HEK293 (cell line): ENCODE data around the gene ST3GAL2.

ENCODE experiments used
- CTCF ChIA-PET: fragments of 350-600 bp; formaldehyde crosslinking; extraction: SDS; loops from one replicate; lab custom pipeline; 2021; ENCODE audit warnings: antibody characterized with exemption; lab: Yijun Ruan, JAX
- POLR2A ChIA-PET: fragments of 300-600 bp; formaldehyde crosslinking; extraction: SDS; loops from one replicate; lab custom pipeline; 2020; ENCODE audit warnings: antibody characterized with exemption, inconsistent platforms; lab: Yijun Ruan, JAX
- H3K27ac ChIP-seq: fragments of 200-500 bp; sonication (Bioruptor generic); 2 replicates; pipeline ENCODE4 v1.5.1; 2014; ENCODE audit warnings: low read depth, low read length, control low read depth, inconsistent platforms; ENCODE audit errors: extremely low read depth
- H3K36me3 ChIP-seq, 2 experiments: fragments of 200-500 bp in 1 of 2; sonication (Bioruptor generic) in 1 of 2; 1 replicate in 1 of 2; 2 replicates in 1 of 2; pipeline ENCODE4 v1.5.1; 2014 to 2017; ENCODE audit warnings: inconsistent platforms in 2 of 2, low read length in 2 of 2; ENCODE audit not compliant: control insufficient read depth in 2 of 2, insufficient read depth in 1 of 2
- H3K4me1 ChIP-seq: fragments of 200-500 bp; sonication (Bioruptor generic); 2 replicates; pipeline ENCODE4 v1.5.1; 2014; ENCODE audit warnings: mild to moderate bottlenecking, low read length, inconsistent platforms; ENCODE audit not compliant: control insufficient read depth, insufficient read depth
- H3K4me3 ChIP-seq: 2 replicates; pipeline ENCODE4 v1.5.1; 2011; ENCODE audit warnings: low read depth, mild to moderate bottlenecking, control low read depth, low read length, moderate library complexity
- H3K9me3 ChIP-seq: fragments of 200-500 bp; sonication (Bioruptor generic); 2 replicates; pipeline ENCODE4 v1.5.1; 2014; ENCODE audit warnings: low read depth, low read length, inconsistent platforms; ENCODE audit not compliant: control insufficient read depth, insufficient read depth
- FEZF1 ChIP-seq: fragments of 450-650 bp; formaldehyde crosslinking; IDR thresholded peaks from 2 replicates; pipeline ENCODE4 v1.5.1; 2016; ENCODE audit warnings: missing biosample characterization, missing genetic modification characterization
- KLF16 ChIP-seq: fragments of 450-650 bp; formaldehyde crosslinking; IDR thresholded peaks from 2 replicates; pipeline ENCODE4 v1.5.1; 2017; ENCODE audit warnings: missing biosample characterization, missing genetic modification characterization
- MZF1 ChIP-seq: fragments of 450-650 bp; formaldehyde crosslinking; IDR thresholded peaks from 2 replicates; pipeline ENCODE4 v1.5.1; 2017; ENCODE audit warnings: missing biosample characterization, missing genetic modification characterization, borderline replicate concordance
- RBAK ChIP-seq: fragments of 450-650 bp; formaldehyde crosslinking; IDR thresholded peaks from 2 replicates; pipeline ENCODE4 v1.5.1; 2016; ENCODE audit warnings: missing biosample characterization, missing genetic modification characterization
- REST ChIP-seq: fragments of 450-650 bp; formaldehyde crosslinking; IDR thresholded peaks from 2 replicates; pipeline ENCODE4 v1.5.1; 2016; ENCODE audit warnings: missing biosample characterization, missing genetic modification characterization
- SP3 ChIP-seq: fragments of 450-650 bp; formaldehyde crosslinking; IDR thresholded peaks from 2 replicates; pipeline ENCODE4 v1.5.1; 2016; ENCODE audit warnings: missing biosample characterization, missing genetic modification characterization
- TRIM28 ChIP-seq: IDR thresholded peaks from 2 replicates; pipeline ENCODE4 v1.6.1; 2011; ENCODE audit warnings: low read length, control low read depth, borderline replicate concordance
- ZNF140 ChIP-seq: fragments of 450-650 bp; formaldehyde crosslinking; IDR thresholded peaks from 2 replicates; pipeline ENCODE4 v1.5.1; 2016; ENCODE audit warnings: missing biosample characterization, missing genetic modification characterization
- ZNF292 ChIP-seq: fragments of 450-650 bp; formaldehyde crosslinking; IDR thresholded peaks from 2 replicates; pipeline ENCODE4 v1.5.1; 2016; ENCODE audit warnings: low read depth, missing biosample characterization, missing genetic modification characterization, borderline replicate concordance
- ZNF391 ChIP-seq: fragments of 450-650 bp; formaldehyde crosslinking; IDR thresholded peaks from 2 replicates; pipeline ENCODE4 v1.5.1; 2016; ENCODE audit warnings: low read depth, missing biosample characterization, missing genetic modification characterization, borderline replicate concordance
- ZNF426 ChIP-seq: fragments of 450-650 bp; formaldehyde crosslinking; IDR thresholded peaks from 2 replicates; pipeline ENCODE4 v1.5.1; 2017; ENCODE audit warnings: missing biosample characterization, missing genetic modification characterization, mild to moderate bottlenecking, inconsistent platforms, moderate library complexity
- ZNF501 ChIP-seq: fragments of 450-650 bp; formaldehyde crosslinking; IDR thresholded peaks from 2 replicates; pipeline ENCODE4 v1.5.1; 2016; ENCODE audit warnings: missing biosample characterization, missing genetic modification characterization
- ZNF510 ChIP-seq: fragments of 450-650 bp; formaldehyde crosslinking; IDR thresholded peaks from 2 replicates; pipeline ENCODE4 v1.5.1; 2018; ENCODE audit warnings: mild to moderate bottlenecking, missing genetic modification characterization, missing biosample characterization; ENCODE audit not compliant: insufficient replicate concordance
- ZNF513 ChIP-seq: fragments of 450-650 bp; IDR thresholded peaks from 2 replicates; pipeline ENCODE4 v1.5.1; 2018; ENCODE audit warnings: missing biosample characterization, missing genetic modification characterization
- ZNF555 ChIP-seq: fragments of 450-650 bp; formaldehyde crosslinking; conservative IDR thresholded peaks from 2 replicates; pipeline ENCODE4 v1.5.1; 2017; ENCODE audit warnings: missing biosample characterization, mild to moderate bottlenecking, missing genetic modification characterization, inconsistent platforms
- ZNF560 ChIP-seq: fragments of 450-650 bp; formaldehyde crosslinking; IDR thresholded peaks from 2 replicates; pipeline ENCODE4 v1.5.1; 2017; ENCODE audit warnings: missing biosample characterization, missing genetic modification characterization, borderline replicate concordance
- ZNF645 ChIP-seq: fragments of 450-650 bp; formaldehyde crosslinking; IDR thresholded peaks from 2 replicates; pipeline ENCODE4; 2016; ENCODE audit warnings: missing biosample characterization, missing genetic modification characterization
- ZNF664 ChIP-seq: fragments of 450-650 bp; formaldehyde crosslinking; IDR thresholded peaks from 2 replicates; pipeline ENCODE4 v1.5.1; 2016; ENCODE audit warnings: missing biosample characterization, missing genetic modification characterization
- ZNF701 ChIP-seq: fragments of 450-650 bp; formaldehyde crosslinking; IDR thresholded peaks from 2 replicates; pipeline ENCODE4 v1.5.1; 2016; ENCODE audit warnings: missing biosample characterization, missing genetic modification characterization
- ZNF791 ChIP-seq: fragments of 450-650 bp; formaldehyde crosslinking; IDR thresholded peaks from 2 replicates; pipeline ENCODE4 v1.5.1; 2016; ENCODE audit warnings: missing biosample characterization, missing genetic modification characterization
- ZXDB ChIP-seq: fragments of 450-650 bp; formaldehyde crosslinking; IDR thresholded peaks from 2 replicates; pipeline ENCODE4 v1.5.1; 2016; ENCODE audit warnings: missing biosample characterization, missing genetic modification characterization
- TF ChIP-seq, protein P1 (sequence below): sonication (generic); formaldehyde crosslinking; IDR thresholded peaks from 2 replicates; pipeline ENCODE4 v1.8.1; 2022; ENCODE audit warnings: mild to moderate bottlenecking, moderate library complexity, missing genetic modification reagents
- TF ChIP-seq, protein P2 (sequence below): fragments of 450-650 bp; formaldehyde crosslinking; IDR thresholded peaks from 2 replicates; pipeline ENCODE4 v1.5.0; 2017; ENCODE audit warnings: missing biosample characterization, missing genetic modification characterization, borderline replicate concordance

Gene ST3GAL2

DNA sequence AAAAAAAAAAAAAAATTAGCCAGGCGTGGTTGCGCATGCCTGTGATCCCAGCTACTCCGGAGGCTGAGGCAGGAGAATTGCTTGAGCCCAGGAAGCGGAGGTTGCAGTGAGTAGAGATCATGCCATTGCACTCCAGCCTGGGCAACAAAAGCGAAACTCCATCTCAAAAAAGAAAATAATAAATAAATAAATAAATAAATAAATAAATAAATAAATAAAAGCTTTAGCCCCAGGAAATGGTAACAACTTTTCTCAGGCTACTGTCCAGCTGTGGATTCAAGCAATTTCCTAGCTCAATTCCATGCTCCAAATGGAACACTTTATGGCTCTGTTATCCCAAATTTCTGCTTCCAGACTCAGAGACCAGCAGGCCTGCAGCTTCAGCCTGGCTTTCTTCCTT, 25.3 kb downstream of the ST3GAL2 start (continued):
- TF ChIP-seq REST (tag by site-specific recombination) (peak; percentile 74; the same call in 1 of the 2 replicates), ZNF140 (tag by site-specific recombination) (peak; percentile 71; the same call in 1 of the 2 replicates), ZNF791 (tag by site-specific recombination) (peak; percentile 47; the same call in 1 of the 2 replicates), ZXDB (tag by site-specific recombination) (peak; percentile 78), FEZF1 (tag by site-specific recombination) (peak; percentile 16; the same call in 1 of the 2 replicates), RBAK (0 out of 2 replicates have a peak, but pooled peaks have one; percentile 32), SP3 (tag by site-specific recombination) (peak; percentile 26; the same call in 1 of the 2 replicates), ZNF555 (tag by site-specific recombination) (peak; percentile 93), ZNF426 (tag by site-specific recombination) (peak; percentile 90), MZF1 (tag by site-specific recombination) (peak; percentile 21; the same call in 1 of the 2 replicates), ZNF664 (tag by site-specific recombination) (peak; percentile 86), ZNF560 (tag by site-specific recombination) (peak; percentile 94; the same call in 1 of the 2 replicates), ZNF510 (tag by site-specific recombination) (peak; percentile 72), ZNF292 (tag by site-specific recombination) (peak; percentile 29; the same call in 1 of the 2 replicates)

DNA sequence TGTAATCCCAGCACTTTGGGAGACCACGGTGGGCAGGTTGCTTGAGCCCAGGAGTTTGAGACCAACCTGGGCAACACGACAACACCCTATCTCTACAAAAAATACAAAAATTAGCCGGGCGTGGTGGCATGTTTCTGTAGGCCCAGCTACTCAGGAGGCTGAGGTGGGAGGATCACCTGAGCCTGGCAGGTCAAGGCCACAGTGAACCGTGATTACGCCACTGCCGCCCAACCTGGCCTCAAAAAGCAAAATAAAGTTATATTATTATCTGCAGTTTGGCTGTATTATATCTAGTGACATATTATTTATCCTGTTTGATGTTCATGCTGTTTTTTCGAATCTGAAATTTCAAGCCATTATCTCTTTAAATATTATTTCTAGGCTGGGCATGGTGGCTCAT, 26.5 kb downstream of the ST3GAL2 start:
- TF ChIP-seq, protein P1, sequence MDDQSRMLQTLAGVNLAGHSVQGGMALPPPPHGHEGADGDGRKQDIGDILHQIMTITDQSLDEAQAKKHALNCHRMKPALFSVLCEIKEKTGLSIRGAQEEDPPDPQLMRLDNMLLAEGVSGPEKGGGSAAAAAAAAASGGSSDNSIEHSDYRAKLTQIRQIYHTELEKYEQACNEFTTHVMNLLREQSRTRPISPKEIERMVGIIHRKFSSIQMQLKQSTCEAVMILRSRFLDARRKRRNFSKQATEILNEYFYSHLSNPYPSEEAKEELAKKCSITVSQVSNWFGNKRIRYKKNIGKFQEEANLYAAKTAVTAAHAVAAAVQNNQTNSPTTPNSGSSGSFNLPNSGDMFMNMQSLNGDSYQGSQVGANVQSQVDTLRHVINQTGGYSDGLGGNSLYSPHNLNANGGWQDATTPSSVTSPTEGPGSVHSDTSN (CRISPR knock-in tag), result no peak
- no peak for TF ChIP-seq ZNF645 (tag by site-specific recombination)
- no peak for TF ChIP-seq ZNF513 (tag by site-specific recombination)
- TF ChIP-seq ZNF501 (tag by site-specific recombination), result no peak
- TF ChIP-seq, protein P2, sequence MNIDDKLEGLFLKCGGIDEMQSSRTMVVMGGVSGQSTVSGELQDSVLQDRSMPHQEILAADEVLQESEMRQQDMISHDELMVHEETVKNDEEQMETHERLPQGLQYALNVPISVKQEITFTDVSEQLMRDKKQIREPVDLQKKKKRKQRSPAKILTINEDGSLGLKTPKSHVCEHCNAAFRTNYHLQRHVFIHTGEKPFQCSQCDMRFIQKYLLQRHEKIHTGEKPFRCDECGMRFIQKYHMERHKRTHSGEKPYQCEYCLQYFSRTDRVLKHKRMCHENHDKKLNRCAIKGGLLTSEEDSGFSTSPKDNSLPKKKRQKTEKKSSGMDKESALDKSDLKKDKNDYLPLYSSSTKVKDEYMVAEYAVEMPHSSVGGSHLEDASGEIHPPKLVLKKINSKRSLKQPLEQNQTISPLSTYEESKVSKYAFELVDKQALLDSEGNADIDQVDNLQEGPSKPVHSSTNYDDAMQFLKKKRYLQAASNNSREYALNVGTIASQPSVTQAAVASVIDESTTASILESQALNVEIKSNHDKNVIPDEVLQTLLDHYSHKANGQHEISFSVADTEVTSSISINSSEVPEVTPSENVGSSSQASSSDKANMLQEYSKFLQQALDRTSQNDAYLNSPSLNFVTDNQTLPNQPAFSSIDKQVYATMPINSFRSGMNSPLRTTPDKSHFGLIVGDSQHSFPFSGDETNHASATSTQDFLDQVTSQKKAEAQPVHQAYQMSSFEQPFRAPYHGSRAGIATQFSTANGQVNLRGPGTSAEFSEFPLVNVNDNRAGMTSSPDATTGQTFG, result no peak
- TF ChIP-seq TRIM28, result no peak
- no peak for TF ChIP-seq KLF16 (tag by site-specific recombination)
- no peak for TF ChIP-seq ZNF391 (tag by site-specific recombination)
- TF ChIP-seq ZNF701, result no peak
- CTCF ChIA-PET, result interaction anchor here (0.9 to 1.3 kb wide), 2 partner anchors 18 to 23 kb away, joined by 3 to 5 read pairs; no protein-coding TSS in a partner anchor
- POLR2A ChIA-PET, result no interaction called here
- Histone ChIP-seq H3K9me3 (no peaks in the 10 kb centered on the region), H3K27ac (no peak overlapping the region), H3K4me1 (peaks cover 2% of the 10 kb centered on the region; the same call in 1 of the 2 replicates), H3K36me3 (peaks cover 0 to 6% of the 10 kb centered on the region in 2 experiments; a peak in 1 of 3 replicates), H3K4me3 (no peak overlapping the region)
